NCI-H69 (cell line): Measurements from ENCODE around the gene RNU6-7.

Experiments
- DNase-seq: peaks from one replicate; lab custom pipeline; 2025; lab: John Stamatoyannopoulos, UW

RNU6-7 gene

GRCh38 chr14:32205554-32205953 lies 3.7 kb downstream of the RNU6-7 start:
- DNase-seq: no peak

GRCh38 chr14:32205984-32206383 lies 4.1 kb downstream of the RNU6-7 start:
- DNase-seq: no peak

GRCh38 chr14:32206552-32206951 lies 4.7 kb downstream of the RNU6-7 start:
- DNase-seq: no peak

GRCh38 chr14:32208490-32208889 lies 6.6 kb downstream of the RNU6-7 start:
- no peak for DNase-seq

- no peak for DNase-seq
Measured at GRCh38 chr14:32209471-32209870, 7.6 kb downstream of the RNU6-7 start.

GRCh38 chr14:32211068-32211404 lies 9.2 kb downstream of the RNU6-7 start:
- peak; percentile 17 for DNase-seq

GRCh38 chr14:32212833-32213232 lies 11.0 kb downstream of the RNU6-7 start:
- no peak for DNase-seq

- DNase-seq: peak; percentile 90
Measured at GRCh38 chr14:32217301-32217700, 15.5 kb downstream of the RNU6-7 start.

GRCh38 chr14:32224737-32225377 lies 23.0 kb downstream of the RNU6-7 start:
- DNase-seq: peak; percentile 91

- DNase-seq: peak; percentile 72
Measured at GRCh38 chr14:32225378-32225920, 23.6 kb downstream of the RNU6-7 start.

GRCh38 chr14:32226056-32226455 lies 24.2 kb downstream of the RNU6-7 start:
- DNase-seq: no peak

- no peak for DNase-seq
Measured at GRCh38 chr14:32230181-32230580, 28.3 kb downstream of the RNU6-7 start.

GRCh38 chr14:32230695-32231280 lies 28.9 kb downstream of the RNU6-7 start:
- no peak for DNase-seq

- no peak for DNase-seq
Measured at GRCh38 chr14:32232481-32232880, 30.6 kb downstream of the RNU6-7 start.

- no peak for DNase-seq
Measured at GRCh38 chr14:32233260-32233659, 31.4 kb downstream of the RNU6-7 start.

- DNase-seq: peak; percentile 37
Measured at GRCh38 chr14:32244404-32244803, 42.6 kb downstream of the RNU6-7 start.

GRCh38 chr14:32246751-32247150 lies 44.9 kb downstream of the RNU6-7 start:
- DNase-seq: no peak

GRCh38 chr14:32249371-32249770 lies 47.5 kb downstream of the RNU6-7 start:
- DNase-seq: no peak

GRCh38 chr14:32249780-32250179 lies 47.9 kb downstream of the RNU6-7 start:
- DNase-seq: no peak

GRCh38 chr14:32250681-32251080 lies 48.8 kb downstream of the RNU6-7 start:
- DNase-seq: no peak

- no peak for DNase-seq
Measured at GRCh38 chr14:32251530-32251929, 49.7 kb downstream of the RNU6-7 start.
